ENCODE data around the gene UBE2G2. TPM values are rescaled to one million over a fixed set of nuclear protein-coding genes. Genes with fewer than 3 reads are reported as not detected.

The UBE2G2 gene
- total and polyA plus RNA-seq, 2 experiments from 2014 or later = 55.2 to 61.6 TPM

DNA sequence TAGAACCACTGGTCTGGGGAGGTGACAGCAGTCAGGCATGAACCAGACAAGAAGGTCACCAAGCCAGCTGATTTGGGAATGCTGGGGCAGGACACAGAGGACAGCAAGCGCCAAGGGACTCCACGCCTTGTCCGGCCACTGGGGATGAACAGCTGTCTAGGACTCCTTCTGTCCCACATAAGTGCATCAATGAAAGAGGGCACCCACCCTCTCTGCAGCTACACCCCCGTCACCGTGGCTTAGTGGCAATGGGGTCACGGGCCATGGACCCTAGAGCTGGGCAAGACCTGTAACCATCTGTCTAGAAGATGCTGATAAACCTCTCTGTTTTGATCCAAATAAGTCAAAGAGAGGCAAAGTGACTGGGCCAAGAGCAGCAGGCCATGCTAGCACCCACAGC lies 16.8 kb downstream of the UBE2G2 start:
- H3K27me3 ChIP-seq = no peaks in the 10 kb centered on the region
- TF ChIP-seq EZH2phosphoT487 (IDR thresholded peaks at IDR 0.05; ENCODE audit: low read depth, severe bottlenecking, unreplicated experiment) (no peak), EZH2 (IDR thresholded peaks at IDR 0.05; ENCODE audit: borderline replicate concordance) (no peak)
- TF ChIP-seq, protein P1, sequence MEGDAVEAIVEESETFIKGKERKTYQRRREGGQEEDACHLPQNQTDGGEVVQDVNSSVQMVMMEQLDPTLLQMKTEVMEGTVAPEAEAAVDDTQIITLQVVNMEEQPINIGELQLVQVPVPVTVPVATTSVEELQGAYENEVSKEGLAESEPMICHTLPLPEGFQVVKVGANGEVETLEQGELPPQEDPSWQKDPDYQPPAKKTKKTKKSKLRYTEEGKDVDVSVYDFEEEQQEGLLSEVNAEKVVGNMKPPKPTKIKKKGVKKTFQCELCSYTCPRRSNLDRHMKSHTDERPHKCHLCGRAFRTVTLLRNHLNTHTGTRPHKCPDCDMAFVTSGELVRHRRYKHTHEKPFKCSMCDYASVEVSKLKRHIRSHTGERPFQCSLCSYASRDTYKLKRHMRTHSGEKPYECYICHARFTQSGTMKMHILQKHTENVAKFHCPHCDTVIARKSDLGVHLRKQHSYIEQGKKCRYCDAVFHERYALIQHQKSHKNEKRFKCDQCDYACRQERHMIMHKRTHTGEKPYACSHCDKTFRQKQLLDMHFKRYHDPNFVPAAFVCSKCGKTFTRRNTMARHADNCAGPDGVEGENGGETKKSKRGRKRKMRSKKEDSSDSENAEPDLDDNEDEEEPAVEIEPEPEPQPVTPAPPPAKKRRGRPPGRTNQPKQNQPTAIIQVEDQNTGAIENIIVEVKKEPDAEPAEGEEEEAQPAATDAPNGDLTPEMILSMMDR (IDR thresholded peaks at IDR 0.05; ENCODE audit: poor library complexity) = no peak
- peaks cover 10% of the 10 kb centered on the region for H3K4me1 ChIP-seq (ENCODE audit: insufficient read depth)
- no peaks in the 10 kb centered on the region for H3K36me3 ChIP-seq (replicated peaks; ENCODE audit: insufficient read depth, low read depth)
- H2AFZ ChIP-seq = no peak overlapping the region
- no peaks in the 10 kb centered on the region for H3K9me2 ChIP-seq (replicated peaks; ENCODE audit: insufficient read depth)
- peaks cover 81% of the 10 kb centered on the region for H3K79me2 ChIP-seq
- H3K27ac ChIP-seq = no peak overlapping the region
- WGBS (ENCODE audit: low lambda C conversion rate, missing lambda C conversion rate) = 96% methylated on average over 6 of the region's 6 CpGs
- H3K9me3 ChIP-seq (ENCODE audit: low read depth) = no peaks in the 10 kb centered on the region
- peaks cover 14% of the 10 kb centered on the region for H4K20me1 ChIP-seq (ENCODE audit: insufficient read depth, poor library complexity, severe bottlenecking)
- no peak for DNase-seq (ENCODE audit: low spot score)
- H3K4me2 ChIP-seq = no peak overlapping the region
- no peak overlapping the region for H3K4me3 ChIP-seq

DNA sequence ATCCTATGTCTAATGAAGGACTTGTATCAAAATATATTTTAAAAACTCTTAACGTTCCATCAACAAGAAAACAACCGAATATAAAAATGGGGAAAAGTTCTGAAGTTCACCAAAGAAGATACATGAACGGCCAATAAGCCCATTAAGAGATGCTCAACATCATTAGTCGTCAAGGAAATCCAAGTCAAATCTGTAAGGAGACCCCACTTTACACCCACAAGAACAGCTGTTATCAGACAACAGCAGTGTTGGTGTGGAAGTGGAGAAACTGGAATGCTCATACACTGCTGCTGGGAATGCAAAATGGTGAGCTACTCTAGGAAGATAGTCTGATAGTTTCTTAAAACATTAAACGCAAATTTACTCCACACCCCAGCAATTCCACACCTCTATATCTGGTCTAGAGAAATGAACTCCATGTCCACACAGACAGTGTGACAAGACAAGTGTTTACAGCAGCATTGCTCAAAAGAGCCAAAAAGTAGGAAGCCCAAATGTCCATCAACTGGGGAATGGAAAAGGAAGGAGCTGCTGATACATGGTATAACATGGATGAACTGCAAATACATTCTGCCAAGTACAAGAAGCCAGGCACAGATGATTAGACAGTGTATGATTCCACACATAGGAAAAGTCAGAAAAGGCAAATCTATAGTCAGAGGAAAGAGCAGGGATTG lies 18.5 kb downstream of the UBE2G2 start:
- H3K79me2 ChIP-seq = peaks cover 71% of the 10 kb centered on the region
- H3K27me3 ChIP-seq = no peaks in the 10 kb centered on the region
- TF ChIP-seq EZH2phosphoT487 (IDR thresholded peaks at IDR 0.05; ENCODE audit: low read depth, severe bottlenecking, unreplicated experiment) = no peak
- TF ChIP-seq EZH2 (IDR thresholded peaks at IDR 0.05; ENCODE audit: borderline replicate concordance) = no peak
- TF ChIP-seq, protein P1 (IDR thresholded peaks at IDR 0.05; ENCODE audit: poor library complexity) = no peak
- peaks cover 11% of the 10 kb centered on the region for H4K20me1 ChIP-seq (ENCODE audit: insufficient read depth, poor library complexity, severe bottlenecking)
- H3K9me2 ChIP-seq (replicated peaks; ENCODE audit: insufficient read depth) = no peaks in the 10 kb centered on the region
- H3K36me3 ChIP-seq (replicated peaks; ENCODE audit: insufficient read depth, low read depth) = no peaks in the 10 kb centered on the region
- H3K9me3 ChIP-seq (ENCODE audit: low read depth) = no peaks in the 10 kb centered on the region
- DNase-seq (ENCODE audit: low spot score) = no peak
- no peak overlapping the region for H3K4me3 ChIP-seq
- H2AFZ ChIP-seq = no peak overlapping the region
- H3K27ac ChIP-seq = no peak overlapping the region
- 97% methylated on average over 5 of the region's 5 CpGs for WGBS (ENCODE audit: low lambda C conversion rate, missing lambda C conversion rate)
- H3K4me2 ChIP-seq = no peak overlapping the region
- H3K4me1 ChIP-seq (ENCODE audit: insufficient read depth) = peaks cover 10% of the 10 kb centered on the region

DNA sequence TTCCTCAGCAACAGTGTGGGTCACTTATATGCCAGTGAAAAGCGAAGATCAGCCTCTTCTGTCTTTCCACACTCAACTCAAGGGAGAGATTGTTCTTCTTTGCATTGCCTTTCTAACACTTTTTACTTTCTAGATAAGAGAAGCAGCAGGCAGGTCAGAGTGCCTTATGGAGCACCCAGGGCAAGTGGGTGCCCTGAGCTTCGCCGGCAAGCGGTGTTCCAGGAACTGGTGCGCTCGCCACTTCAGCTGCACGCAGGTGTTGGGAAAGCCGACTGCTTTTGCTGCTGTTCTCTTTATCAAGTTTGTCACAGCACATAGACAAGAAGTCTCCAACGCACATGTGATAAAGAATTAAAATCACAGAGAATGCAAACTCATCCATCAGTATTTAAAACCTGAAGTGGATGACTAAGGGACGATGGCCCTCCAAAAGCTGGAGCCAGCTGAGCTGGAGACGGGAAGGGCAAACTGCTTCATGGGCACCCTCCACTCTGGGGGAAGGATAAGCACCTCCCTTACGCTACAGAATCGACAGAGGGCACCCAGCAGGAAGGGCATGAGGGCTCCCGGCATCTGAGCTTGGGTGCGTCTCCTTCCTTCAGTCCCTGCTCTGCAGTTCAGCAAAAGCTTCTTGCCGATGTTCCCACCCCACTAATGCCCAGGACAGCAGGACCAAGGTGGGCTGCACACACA lies 20.7 kb downstream of the UBE2G2 start:
- H2AFZ ChIP-seq = no peak overlapping the region
- no peaks in the 10 kb centered on the region for H3K27me3 ChIP-seq
- H3K27ac ChIP-seq = no peak overlapping the region
- H3K9me3 ChIP-seq (ENCODE audit: low read depth) = no peaks in the 10 kb centered on the region
- peaks cover 58% of the 10 kb centered on the region for H3K79me2 ChIP-seq
- no peaks in the 10 kb centered on the region for H3K9me2 ChIP-seq (replicated peaks; ENCODE audit: insufficient read depth)
- no peak for DNase-seq (ENCODE audit: low spot score)
- H3K4me2 ChIP-seq = no peak overlapping the region
- no peak overlapping the region for H3K4me3 ChIP-seq
- H3K36me3 ChIP-seq (replicated peaks; ENCODE audit: insufficient read depth, low read depth) = no peaks in the 10 kb centered on the region
- H4K20me1 ChIP-seq (ENCODE audit: insufficient read depth, poor library complexity, severe bottlenecking) = peaks cover 7% of the 10 kb centered on the region
- peaks cover 3% of the 10 kb centered on the region for H3K4me1 ChIP-seq (ENCODE audit: insufficient read depth)
- TF ChIP-seq EZH2phosphoT487 (IDR thresholded peaks at IDR 0.05; ENCODE audit: low read depth, severe bottlenecking, unreplicated experiment) (no peak), EZH2 (IDR thresholded peaks at IDR 0.05; ENCODE audit: borderline replicate concordance) (no peak)
- TF ChIP-seq, protein P1 (IDR thresholded peaks at IDR 0.05; ENCODE audit: poor library complexity) = no peak
- WGBS (ENCODE audit: low lambda C conversion rate, missing lambda C conversion rate) = 96% methylated on average over 16 of the region's 16 CpGs
